B cell (primary cell): ENCODE data around the gene SCRN2. TPM values are rescaled to one million over a fixed set of nuclear protein-coding genes. Genes with fewer than 3 reads are reported as not detected.

Experiments
- ATAC-seq: fragments of 200-7000 bp; cut with Tn5 transposase; one replicate; pipeline ENCODE4 v1.10.0; 2021; ENCODE audit warnings: low read depth, mild to moderate bottlenecking, moderate number of reproducible peaks, moderate library complexity
- CTCF ChIA-PET: fragments of 350-600 bp; sonication (Branson Sonifier 250); formaldehyde crosslinking; loops from one replicate; lab custom pipeline; 2021; ENCODE audit warnings: antibody characterized with exemption, inconsistent platforms; lab: Charles Lee
- POLR2A ChIA-PET: fragments of 350-600 bp; sonication (Branson Sonifier 250); formaldehyde crosslinking; loops from one replicate; lab custom pipeline; 2021; ENCODE audit warnings: antibody characterized with exemption; lab: Charles Lee
- DNase-seq: peaks from one replicate; pipeline ENCODE4 v3.0.0; 2013
- H2AFZ ChIP-seq: 2 replicates; pipeline ENCODE4 v1.6.1; 2012; ENCODE audit warnings: mild to moderate bottlenecking, low read depth, low read length; ENCODE audit not compliant: insufficient read depth, poor library complexity, severe bottlenecking
- H3K27ac ChIP-seq, 2 donors: 1 replicate in 1 of 2; 2 replicates in 1 of 2; pipeline ENCODE4 v1.5.1; 2012 to 2013; ENCODE audit warnings: low read length in 2 of 2, mild to moderate bottlenecking in 2 of 2, moderate library complexity in 1 of 2
- H3K27me3 ChIP-seq, 4 experiments: fragments of 200-600 bp in 1 of 4; sonication (generic) in 1 of 4; replicated peaks in 1 of 4; 1 replicate in 2 of 4; 2 replicates in 2 of 4; pipeline versions ENCODE4 v1.6.1 to v1.7.0; 2013 to 2016; ENCODE audit warnings: low read length in 3 of 4, mild to moderate bottlenecking in 2 of 4, mixed read lengths in 1 of 4, moderate library complexity in 1 of 4; ENCODE audit not compliant: insufficient read depth in 4 of 4, control insufficient read depth in 3 of 4; ENCODE audit errors: control extremely low read depth in 1 of 4
- H3K36me3 ChIP-seq, 2 experiments: replicated peaks in 1 of 2; 1 replicate in 1 of 2; 2 replicates in 1 of 2; pipeline versions ENCODE4 v1.6.1 to v1.7.1; 2013; ENCODE audit warnings: low read length in 1 of 2; ENCODE audit not compliant: insufficient read depth in 2 of 2, control insufficient read depth in 1 of 2; ENCODE audit errors: control extremely low read depth in 1 of 2, extremely low read depth in 1 of 2
- H3K4me1 ChIP-seq, 2 donors: fragments of 200-600 bp in 1 of 2; sonication (generic) in 1 of 2; 1 replicate in 1 of 2; 2 replicates in 1 of 2; pipeline versions ENCODE4 v1.5.1 to v1.6.1; 2013 to 2017; ENCODE audit warnings: low read length in 2 of 2; ENCODE audit not compliant: control insufficient read depth in 2 of 2, insufficient read depth in 2 of 2
- H3K4me2 ChIP-seq: replicated peaks from 2 replicates; pipeline ENCODE3; 2012; ENCODE audit warnings: mild to moderate bottlenecking, low read depth, low read length; ENCODE audit not compliant: poor library complexity, severe bottlenecking
- H3K4me3 ChIP-seq, 5 experiments: fragments of 200-600 bp in 1 of 5; sonication (generic) in 1 of 5; 1 replicate in 3 of 5; 2 replicates in 2 of 5; pipeline versions ENCODE4 v1.5.1 to v1.7.0; 2011 to 2016; ENCODE audit warnings: low read length in 4 of 5, mild to moderate bottlenecking in 4 of 5, low read depth in 2 of 5, control low read depth in 1 of 5, moderate library complexity in 1 of 5; ENCODE audit not compliant: insufficient read depth in 1 of 5; ENCODE audit errors: control extremely low read depth in 1 of 5, extremely low read depth in 1 of 5
- H3K79me2 ChIP-seq: fragments of 200-600 bp; sonication (generic); one replicate; pipeline ENCODE4 v1.6.0; 2016; ENCODE audit warnings: low read length; ENCODE audit not compliant: control insufficient read depth, insufficient read depth
- H3K9ac ChIP-seq: fragments of 200-600 bp; sonication (generic); 2 replicates; pipeline ENCODE4 v1.6.1; 2017; ENCODE audit warnings: mild to moderate bottlenecking, low read length, moderate library complexity
- H3K9me3 ChIP-seq, 3 donors: one replicate each; pipeline versions ENCODE4 v1.6.1 to v1.7.1; 2013; ENCODE audit warnings: low read length in 2 of 3; ENCODE audit not compliant: control insufficient read depth in 2 of 3, insufficient read depth in 1 of 3; ENCODE audit errors: control extremely low read depth in 1 of 3
- H4K20me1 ChIP-seq: 2 replicates; pipeline ENCODE4 v1.6.0; 2012; ENCODE audit warnings: mild to moderate bottlenecking, low read length; ENCODE audit not compliant: insufficient read depth, control insufficient read depth, poor library complexity, severe bottlenecking
- H3K27ac Mint-ChIP-seq: one replicate; pipeline ENCODE4 v1.8.0; 2021; ENCODE audit warnings: mixed read lengths
- H3K27me3 Mint-ChIP-seq: one replicate; pipeline ENCODE4 v1.8.0; 2021; ENCODE audit warnings: mixed read lengths
- H3K4me1 Mint-ChIP-seq: one replicate; pipeline ENCODE4 v1.8.0; 2021; ENCODE audit warnings: mixed read lengths
- H3K4me3 Mint-ChIP-seq: one replicate; pipeline ENCODE4 v1.8.0; 2021; ENCODE audit warnings: mixed read lengths
- H3K9me3 Mint-ChIP-seq: one replicate; pipeline ENCODE4 v1.8.0; 2022; ENCODE audit warnings: mixed read lengths; ENCODE audit not compliant: insufficient read depth
- EZH2 ChIP-seq: IDR thresholded peaks from 2 replicates; pipeline ENCODE4 v1.6.1; 2012; ENCODE audit warnings: borderline replicate concordance, low read depth, mild to moderate bottlenecking, moderate library complexity, low read length; ENCODE audit not compliant: insufficient read depth, poor library complexity, severe bottlenecking
- WGBS: methylation state at CpG from one replicate; pipeline ENCODE4 v1.1.5; 2013; ENCODE audit warnings: missing lambda C conversion rate; ENCODE audit not compliant: insufficient coverage; 5-methylcytosine and 5-hydroxymethylcytosine counted together
- intact Hi-C: fragments of 100-400 bp; cut with micrococcal nuclease; formaldehyde crosslinking; loops from one replicate; pipeline ENCODE4 v1.10.0; 2022
- polyA plus RNA-seq: library from polyadenylated mRNA; depleted of rRNA; stranded (reverse); fragments of >200 nt; gene quantifications from 2 replicates; pipeline ENCODE4 v1.2.3, GENCODE V29; 2012
- total RNA-seq, 2 donors: library from RNA; stranded (reverse); fragments of 120-200 nt in 1 of 2; gene quantifications; 1 replicate in 1 of 2; 2 replicates in 1 of 2; pipeline versions ENCODE4 v1.2.3 to v1.2.4, GENCODE V29; 2013 to 2022
- TF ChIP-seq, protein P1 (sequence below): fragments of 200-600 bp; IDR thresholded peaks from one replicate; pipeline ENCODE4 v1.8.0; 2022; ENCODE audit warnings: antibody characterized with exemption, mild to moderate bottlenecking

SCRN2 gene
- total and polyA plus RNA-seq, 2 donors (not counting 1 experiment from before 2014, with no cell fraction given): 47.8 to 71.9 TPM

- no peak for DNase-seq
- no peak overlapping the region for H3K4me2 ChIP-seq
- H3K79me2 ChIP-seq: no peaks in the 10 kb centered on the region
- H3K27me3 ChIP-seq: peaks cover 0 to 34% (median 5%) of the 10 kb centered on the region in 4 experiments
- CTCF ChIA-PET: interaction anchor here (0.7 kb wide), 1 partner anchor 37 kb away, joined by 3 read pairs; no protein-coding TSS in a partner anchor
- intact Hi-C loops: no loop called here
- H3K4me1 Mint-ChIP-seq: no peaks in the 10 kb centered on the region
- H3K27me3 Mint-ChIP-seq: peaks cover 40% of the 10 kb centered on the region
- H4K20me1 ChIP-seq: no peaks in the 10 kb centered on the region
- H3K4me3 ChIP-seq: no peak overlapping the region
- TF ChIP-seq, protein P1, sequence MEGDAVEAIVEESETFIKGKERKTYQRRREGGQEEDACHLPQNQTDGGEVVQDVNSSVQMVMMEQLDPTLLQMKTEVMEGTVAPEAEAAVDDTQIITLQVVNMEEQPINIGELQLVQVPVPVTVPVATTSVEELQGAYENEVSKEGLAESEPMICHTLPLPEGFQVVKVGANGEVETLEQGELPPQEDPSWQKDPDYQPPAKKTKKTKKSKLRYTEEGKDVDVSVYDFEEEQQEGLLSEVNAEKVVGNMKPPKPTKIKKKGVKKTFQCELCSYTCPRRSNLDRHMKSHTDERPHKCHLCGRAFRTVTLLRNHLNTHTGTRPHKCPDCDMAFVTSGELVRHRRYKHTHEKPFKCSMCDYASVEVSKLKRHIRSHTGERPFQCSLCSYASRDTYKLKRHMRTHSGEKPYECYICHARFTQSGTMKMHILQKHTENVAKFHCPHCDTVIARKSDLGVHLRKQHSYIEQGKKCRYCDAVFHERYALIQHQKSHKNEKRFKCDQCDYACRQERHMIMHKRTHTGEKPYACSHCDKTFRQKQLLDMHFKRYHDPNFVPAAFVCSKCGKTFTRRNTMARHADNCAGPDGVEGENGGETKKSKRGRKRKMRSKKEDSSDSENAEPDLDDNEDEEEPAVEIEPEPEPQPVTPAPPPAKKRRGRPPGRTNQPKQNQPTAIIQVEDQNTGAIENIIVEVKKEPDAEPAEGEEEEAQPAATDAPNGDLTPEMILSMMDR: no peak
- TF ChIP-seq EZH2: no peak
- WGBS: 80% methylated on average over 4 of the region's 8 CpGs
- H3K4me1 ChIP-seq: peaks cover 0 to 4% of the 10 kb centered on the region in 2 donors
- no peak overlapping the region for H3K9ac ChIP-seq
- no peak for ATAC-seq
- no peaks in the 10 kb centered on the region for H3K36me3 ChIP-seq
- no peak overlapping the region for H3K27ac ChIP-seq
- no peak overlapping the region for H3K4me3 Mint-ChIP-seq
- no peak overlapping the region for H2AFZ ChIP-seq
- POLR2A ChIA-PET: no interaction called here
- H3K9me3 Mint-ChIP-seq: no peaks in the 10 kb centered on the region
- H3K9me3 ChIP-seq: no peaks in the 10 kb centered on the region
- no peak overlapping the region for H3K27ac Mint-ChIP-seq
Measured at GRCh38 chr17:47879776-47880454, 38.8 kb upstream of the SCRN2 start.

DNA sequence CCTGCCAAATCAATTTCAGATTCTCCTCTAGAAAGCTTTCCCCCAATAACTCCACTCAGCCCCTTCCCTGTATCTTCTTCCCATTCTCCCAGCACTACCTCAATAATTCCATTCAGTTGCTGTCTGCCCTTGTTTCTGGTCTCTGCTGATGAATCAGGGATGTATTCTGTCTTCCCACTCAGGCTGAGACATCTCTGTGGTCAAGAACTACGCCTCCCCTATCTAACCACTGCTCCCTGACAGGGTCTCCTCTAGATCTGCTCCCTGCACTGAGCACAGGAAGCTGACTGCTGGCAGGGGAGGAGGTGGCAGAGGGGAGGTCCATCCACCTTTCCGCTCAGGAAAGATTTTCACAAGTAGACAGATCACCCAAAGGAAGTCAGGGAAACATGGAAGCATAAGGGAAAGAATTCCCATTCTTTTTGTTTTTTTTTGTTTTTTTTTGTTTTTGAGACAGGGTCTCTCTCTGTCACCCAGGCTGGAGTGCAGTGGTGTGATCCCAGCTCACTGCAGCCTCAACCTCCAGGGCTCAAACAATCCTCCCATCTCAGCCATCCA lies 38.0 kb upstream of the SCRN2 start:
- intact Hi-C loops: no loop called here
- Histone ChIP-seq H3K4me1 (peaks cover 0 to 4% of the 10 kb centered on the region in 2 donors), H3K27ac (no peak overlapping the region), H3K4me2 (no peak overlapping the region), H3K9me3 (no peaks in the 10 kb centered on the region), H3K9ac (no peak overlapping the region), H3K79me2 (no peaks in the 10 kb centered on the region), H3K4me3 (no peak overlapping the region), H3K27me3 (peaks cover 0 to 41% (median 6%) of the 10 kb centered on the region in 4 experiments), H3K36me3 (no peaks in the 10 kb centered on the region), H2AFZ (no peak overlapping the region), H4K20me1 (no peaks in the 10 kb centered on the region)
- Mint-ChIP-seq H3K4me1 (no peaks in the 10 kb centered on the region), H3K27me3 (peaks cover 44% of the 10 kb centered on the region), H3K27ac (no peak overlapping the region), H3K4me3 (no peak overlapping the region), H3K9me3 (no peaks in the 10 kb centered on the region)
- WGBS: no CpG with 5 or more reads among the region's 2 CpGs
- DNase-seq (no peak), ATAC-seq (no peak)
- CTCF ChIA-PET: interaction anchor here (0.7 kb wide), 1 partner anchor 37 kb away, joined by 3 read pairs; no protein-coding TSS in a partner anchor
- TF ChIP-seq, protein P1: no peak
- no peak for TF ChIP-seq EZH2
- POLR2A ChIA-PET: no interaction called here
